HG02970 (cell line): ENCODE data around the gene SRSF8.
"Not testable (repeated sequence)": the region's sequence is repeated elsewhere in the genome, so short reads cannot be mapped to it uniquely, and the experiment has no call there.

Source experiments
- ATAC-seq: cut with Tn5 transposase; IDR thresholded peaks from one replicate; pipeline ENCODE4 v1.9.1; 2021; ENCODE audit warnings: mild to moderate bottlenecking, moderate library complexity, moderate number of reproducible peaks; ENCODE audit not compliant: unreplicated experiment, low FRiP score

SRSF8 gene, protein sequence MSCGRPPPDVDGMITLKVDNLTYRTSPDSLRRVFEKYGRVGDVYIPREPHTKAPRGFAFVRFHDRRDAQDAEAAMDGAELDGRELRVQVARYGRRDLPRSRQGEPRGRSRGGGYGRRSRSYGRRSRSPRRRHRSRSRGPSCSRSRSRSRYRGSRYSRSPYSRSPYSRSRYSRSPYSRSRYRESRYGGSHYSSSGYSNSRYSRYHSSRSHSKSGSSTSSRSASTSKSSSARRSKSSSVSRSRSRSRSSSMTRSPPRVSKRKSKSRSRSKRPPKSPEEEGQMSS

DNA sequence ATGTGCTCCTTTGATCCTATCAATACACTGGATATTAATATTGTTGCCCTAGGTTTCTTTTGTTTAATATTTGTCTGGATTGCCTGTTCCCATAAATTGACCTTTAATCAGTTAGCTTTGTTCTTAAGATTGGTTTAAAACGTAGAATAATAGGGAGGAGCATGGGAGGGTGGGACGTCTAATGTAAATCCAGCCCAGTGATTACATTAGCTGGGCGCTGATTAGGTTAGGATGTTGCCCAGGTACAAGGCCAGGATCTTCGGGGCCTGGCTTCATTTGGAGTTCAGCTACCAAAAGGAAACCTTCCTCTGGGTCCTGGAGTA lies at the start of gene SRSF8:
SRSF8 (plus strand) TSS at position 204 of the 323 bp plus-strand sequence. CDS start 308 bp downstream, outside the sequence.
- ATAC-seq = peak; percentile 22

DNA sequence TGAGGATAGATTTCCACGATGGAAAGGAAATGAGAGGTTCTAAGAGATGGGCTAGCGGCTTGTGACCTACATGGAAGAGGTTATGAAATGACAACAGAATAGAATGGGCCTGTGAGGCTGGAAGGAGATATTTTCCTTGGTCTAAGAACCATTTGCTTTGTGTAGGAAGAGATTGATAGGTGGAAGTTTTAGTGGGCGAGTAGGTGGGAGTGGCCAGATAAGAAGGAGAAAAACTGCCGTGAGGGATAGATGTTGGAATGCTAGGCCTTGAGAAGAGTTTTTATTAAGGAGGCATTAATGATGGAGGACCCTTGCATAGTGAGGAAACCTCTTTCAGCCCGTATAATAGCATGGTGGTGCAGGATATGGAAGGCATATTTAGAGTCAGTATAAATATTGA lies 45.3 kb upstream of the SRSF8 start:
- not testable (repeated sequence) for ATAC-seq

DNA sequence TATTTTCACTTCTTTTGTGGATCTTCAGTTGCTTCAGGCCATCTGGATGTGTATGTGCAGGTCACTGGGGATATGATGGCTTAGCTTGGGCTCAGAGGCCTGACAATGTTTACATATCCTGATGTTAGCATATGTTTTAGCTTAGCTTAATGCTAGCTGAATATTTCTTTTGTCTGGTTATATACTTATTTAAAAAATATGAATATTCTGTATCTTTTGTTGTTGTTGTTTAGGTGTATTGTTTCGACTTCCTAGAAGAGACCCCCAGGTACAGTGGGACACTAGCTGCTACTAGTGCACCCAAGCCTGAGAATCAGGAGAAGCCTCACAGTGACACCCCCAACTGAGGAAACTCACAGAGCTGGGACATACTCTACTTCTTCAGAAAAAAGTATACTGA lies 41.8 kb upstream of the SRSF8 start, which contains the start of gene KDM4E:
KDM4E (plus strand) TSS at position 301 of the 400 bp plus-strand sequence. CDS start 300 bp downstream, outside the sequence.
- ATAC-seq = no peak

DNA sequence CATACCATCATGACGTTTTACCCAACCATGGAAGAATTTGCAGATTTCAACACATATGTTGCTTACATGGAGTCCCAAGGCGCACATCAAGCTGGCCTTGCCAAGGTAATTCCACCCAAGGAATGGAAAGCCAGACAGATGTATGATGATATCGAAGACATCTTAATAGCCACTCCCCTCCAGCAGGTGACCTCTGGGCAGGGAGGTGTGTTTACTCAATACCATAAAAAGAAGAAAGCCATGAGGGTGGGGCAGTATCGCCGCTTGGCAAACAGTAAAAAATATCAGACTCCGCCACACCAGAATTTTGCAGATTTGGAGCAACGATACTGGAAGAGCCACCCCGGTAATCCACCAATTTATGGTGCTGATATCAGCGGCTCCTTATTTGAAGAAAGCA lies 41.1 kb upstream of the SRSF8 start:
- not testable (repeated sequence) for ATAC-seq

DNA sequence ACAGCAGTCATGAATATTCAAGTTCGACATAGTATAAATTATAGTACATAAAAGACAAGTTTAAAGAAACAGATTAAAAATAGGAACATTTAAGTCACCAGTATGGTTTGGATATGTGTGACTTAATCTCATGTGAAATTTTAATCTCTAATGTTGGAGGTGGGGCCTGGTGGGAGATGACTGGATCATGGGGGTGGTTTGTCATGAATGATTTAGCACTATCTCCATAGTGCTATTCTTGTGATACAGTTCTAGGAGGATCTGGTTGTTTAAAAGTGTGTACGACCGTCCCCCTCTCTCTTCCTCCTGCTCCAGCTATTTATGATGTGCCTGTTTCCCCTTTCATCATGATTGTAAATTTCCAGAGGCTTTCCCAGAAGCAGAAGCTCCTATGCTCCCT lies 38.4 kb upstream of the SRSF8 start:
- ATAC-seq = no peak

DNA sequence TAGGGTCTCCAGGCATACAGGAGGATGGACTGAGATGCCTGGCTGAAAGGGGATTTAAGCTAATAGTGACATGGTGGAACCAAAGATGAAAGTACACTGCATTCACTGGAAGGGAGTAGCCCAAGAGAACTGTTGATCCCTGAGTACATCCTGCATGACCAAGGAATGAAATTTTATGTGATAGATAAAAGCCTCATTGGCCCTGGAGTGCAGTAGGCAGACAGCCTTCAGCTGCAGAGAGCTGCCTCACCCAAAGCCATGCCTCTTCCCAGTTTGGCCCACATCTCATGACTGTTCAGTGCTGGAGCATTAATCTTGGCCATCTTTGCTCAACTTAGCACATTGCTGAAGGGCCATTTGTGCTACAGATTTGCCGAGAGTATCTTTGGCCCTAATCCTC lies 33.7 kb upstream of the SRSF8 start:
- no peak for ATAC-seq

DNA sequence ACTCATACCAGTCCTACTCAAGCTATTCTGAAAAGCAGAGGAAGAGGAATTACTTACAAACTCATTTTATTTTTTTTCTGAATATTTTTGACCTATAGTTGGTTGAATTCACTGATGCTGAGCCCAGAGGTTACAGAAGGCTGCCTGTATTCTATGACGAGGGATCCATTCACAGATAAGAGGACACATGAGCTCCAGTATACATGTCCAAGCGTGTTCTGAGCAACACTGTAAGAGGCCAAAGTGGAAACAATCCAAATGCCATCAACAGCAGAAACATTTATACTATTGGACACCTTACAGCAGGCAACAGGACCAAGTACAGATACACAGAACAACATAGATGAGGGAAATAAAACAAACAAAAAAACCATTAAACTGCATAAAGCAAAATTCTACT lies 31.4 kb upstream of the SRSF8 start:
- no peak for ATAC-seq

DNA sequence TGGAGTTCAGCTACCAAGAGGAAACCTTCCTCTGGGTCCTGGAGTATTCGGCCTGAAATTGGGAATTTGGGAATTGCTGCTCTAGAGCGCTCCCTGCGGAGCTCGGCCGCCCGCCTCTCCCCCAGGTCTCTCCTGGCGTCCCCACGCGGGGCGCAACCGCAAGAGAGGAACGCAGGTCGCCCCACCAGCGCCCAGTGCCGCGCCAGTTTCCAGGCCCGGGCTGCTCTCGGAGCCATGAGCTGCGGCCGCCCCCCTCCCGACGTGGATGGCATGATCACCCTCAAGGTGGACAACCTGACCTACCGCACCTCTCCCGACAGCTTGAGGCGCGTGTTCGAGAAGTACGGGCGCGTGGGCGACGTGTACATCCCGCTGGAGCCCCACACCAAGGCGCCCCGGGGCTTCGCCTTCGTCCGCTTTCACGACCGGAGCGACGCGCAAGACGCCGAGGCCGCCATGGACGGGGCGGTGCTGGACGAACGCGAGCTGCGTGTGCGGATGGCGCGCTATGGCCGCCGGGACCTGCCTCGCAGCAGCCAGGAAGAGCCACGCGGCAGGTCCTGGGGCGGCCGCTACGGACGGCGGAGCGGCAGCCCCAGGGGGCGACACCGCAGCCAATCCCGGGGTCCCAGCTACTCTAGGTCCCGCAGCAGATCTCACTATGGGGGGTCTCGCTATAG lies 29.2 kb upstream of the SRSF8 start:
- ATAC-seq = not testable (repeated sequence)

DNA sequence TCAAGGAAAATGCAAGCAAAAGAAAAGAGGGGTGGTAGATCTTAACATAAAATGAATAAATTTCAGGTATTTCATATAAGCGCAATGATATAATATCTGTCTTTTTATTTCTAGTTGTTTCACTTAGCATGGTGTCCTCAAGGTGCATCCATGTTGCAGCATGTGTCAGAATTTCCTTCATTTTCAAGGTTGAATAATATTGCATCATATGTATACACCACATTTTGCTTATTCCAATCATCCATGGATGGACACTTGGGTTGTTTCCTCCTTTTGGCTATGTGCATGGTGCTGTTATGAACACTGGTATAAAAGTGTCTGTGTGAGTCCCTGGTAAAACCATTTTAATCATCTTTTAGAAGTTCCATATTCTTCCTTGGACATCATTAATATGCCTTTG lies 24.5 kb upstream of the SRSF8 start:
- ATAC-seq = no peak

DNA sequence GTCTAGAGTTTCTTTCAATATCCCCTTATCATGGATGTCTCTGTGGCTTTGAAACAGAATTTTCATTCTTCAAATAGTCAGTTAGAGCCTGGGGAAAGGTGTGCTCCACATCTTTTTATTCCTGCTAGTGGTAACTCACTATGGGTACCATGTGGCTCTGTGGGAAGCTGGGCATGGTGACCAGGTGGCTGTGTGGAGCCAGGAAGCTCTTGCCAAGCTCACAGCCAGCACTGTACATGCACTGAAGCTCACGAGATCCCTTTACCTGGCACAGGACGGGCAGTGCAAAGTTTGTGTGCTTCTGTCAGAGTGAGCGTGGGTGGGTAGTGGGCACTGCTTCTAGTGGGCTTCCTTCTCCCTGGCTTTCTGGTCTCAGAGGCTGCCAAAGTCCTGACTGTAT lies 23.8 kb upstream of the SRSF8 start:
- ATAC-seq = no peak

DNA sequence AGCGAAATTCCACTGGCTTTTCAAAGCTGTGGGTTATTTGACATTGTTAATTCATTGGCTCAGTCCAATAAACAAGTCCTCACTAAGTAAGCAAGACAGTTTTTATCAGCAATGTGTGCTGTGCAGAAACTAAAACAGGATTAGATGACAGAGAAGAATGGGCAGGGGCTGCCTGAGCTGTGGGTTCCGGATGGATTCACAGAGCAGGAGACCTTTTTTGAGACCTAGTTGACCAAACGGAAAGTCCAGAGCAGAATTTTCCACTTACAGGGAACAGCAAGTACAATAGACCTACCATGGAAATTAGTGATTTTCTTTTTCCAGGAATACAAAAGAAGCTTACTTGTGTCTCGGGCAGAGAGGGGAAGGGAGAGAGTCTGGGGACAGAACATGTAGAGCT lies 22.7 kb upstream of the SRSF8 start:
- ATAC-seq = no peak

DNA sequence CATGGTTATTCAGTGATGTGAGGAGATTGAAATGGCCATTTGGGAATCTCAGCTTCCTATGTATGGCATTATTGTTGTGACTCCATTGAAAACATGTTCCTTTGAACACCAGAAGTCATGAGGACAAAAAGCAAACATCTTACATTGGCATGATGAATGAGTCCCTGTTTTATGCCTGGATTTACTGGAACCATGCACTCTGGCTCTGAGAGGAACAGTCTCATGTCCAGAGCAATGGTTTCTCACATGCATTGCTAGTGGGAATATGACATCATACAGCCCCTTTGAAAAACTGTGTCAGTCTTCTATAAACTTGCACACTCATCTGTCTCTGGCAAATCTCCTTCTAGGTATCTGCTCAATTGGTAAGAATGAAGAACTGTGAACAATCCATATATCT lies 20.9 kb upstream of the SRSF8 start:
- ATAC-seq = no peak

DNA sequence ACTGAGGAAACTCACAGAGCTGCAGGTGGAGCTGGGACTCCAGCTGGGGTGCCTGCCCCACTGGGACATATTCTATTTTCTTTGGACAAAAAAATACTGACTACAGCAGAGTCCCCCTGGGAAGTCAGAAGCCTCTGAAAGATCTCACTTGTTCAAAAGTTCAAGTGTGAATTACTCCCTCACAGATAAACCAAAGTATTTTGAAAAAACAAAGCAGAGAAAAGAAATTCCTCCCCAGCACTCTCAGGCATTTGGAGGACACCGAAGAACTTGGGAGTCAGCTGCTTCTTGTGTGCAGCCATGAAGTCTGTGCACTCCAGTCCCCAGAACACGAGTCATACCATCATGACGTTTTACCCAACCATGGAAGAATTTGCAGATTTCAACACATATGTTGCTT lies 17.6 kb upstream of the SRSF8 start, which contains the start of gene KDM4F:
KDM4F (plus strand) TSS at position 301 of the 400 bp plus-strand sequence.
- not testable (repeated sequence) for ATAC-seq

DNA sequence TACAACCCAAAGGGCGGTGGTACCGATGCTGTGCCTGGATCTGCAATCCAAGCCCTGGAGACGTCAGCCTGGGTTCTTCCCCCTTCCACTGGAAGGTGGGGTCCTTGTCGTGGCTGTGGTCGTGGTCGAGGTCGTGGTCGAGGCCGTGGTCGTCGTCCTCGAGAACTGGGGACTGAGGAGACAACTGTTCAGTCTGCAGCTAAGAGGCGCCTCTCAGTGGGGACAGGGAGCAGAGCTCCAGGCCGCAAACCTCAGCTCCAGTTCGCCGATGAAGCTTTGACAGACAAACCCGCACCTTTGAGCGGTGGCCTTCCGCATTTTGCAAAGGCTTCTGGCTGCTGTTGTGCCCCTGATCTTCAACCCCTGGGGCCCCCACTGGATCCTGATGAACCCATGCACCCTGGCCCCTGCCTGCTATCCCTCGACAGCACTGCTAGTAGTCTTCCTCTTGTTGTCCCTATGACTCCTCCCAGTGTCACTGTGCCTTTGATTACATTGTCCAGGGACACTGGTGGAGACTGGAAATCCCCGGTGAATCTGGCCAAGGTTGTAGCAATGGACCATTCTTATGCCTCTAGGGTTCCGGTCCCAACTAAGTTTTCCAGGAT lies 16.0 kb upstream of the SRSF8 start:
- ATAC-seq = no peak

DNA sequence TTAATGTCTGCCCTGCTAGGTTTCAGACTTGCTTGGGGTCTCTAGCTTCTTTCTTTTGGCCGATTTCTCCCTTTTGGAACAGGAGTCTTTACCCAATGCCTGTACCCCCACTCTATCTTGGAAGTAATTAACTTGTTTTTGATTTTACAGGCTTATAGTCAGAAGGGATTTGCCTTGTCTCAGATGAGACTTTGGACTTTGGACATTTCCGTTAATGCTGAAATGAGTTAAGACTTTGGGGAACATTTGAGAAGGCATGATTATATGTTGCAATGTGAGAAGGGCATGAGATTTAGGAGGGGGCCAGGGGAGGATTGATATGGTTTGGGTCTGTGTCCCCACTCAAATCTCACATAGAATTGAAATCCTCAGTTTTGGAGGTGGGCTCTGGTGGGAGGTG lies 12.4 kb upstream of the SRSF8 start:
- ATAC-seq = no peak

DNA sequence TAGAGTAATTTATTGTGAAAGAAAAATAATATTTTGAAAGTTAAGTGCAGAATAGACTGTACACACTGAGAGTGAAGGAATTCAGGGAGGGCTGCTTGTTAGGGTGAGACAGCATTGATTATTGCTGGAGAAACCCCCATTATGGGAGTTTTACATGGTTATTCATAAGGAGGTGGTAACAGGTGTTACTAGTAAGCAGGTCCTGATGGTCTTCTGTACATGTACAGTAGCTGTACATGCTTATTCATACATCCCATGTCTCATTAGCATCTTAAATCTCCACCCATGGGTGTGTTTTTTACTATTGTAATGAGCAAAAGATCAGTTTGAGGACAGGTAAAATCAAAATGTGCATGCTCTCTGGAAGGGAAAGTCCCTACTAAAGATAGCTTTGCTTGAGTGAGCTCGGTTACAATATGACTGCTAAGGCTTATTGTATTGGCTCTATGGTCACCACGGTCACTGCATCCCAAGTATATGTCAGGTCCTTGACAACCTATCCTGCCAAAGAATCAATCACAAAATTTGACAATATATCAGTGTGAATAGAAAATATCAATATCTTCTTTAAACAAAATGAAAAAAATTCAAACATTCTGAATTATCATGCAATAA lies 11.3 kb upstream of the SRSF8 start:
- no peak for ATAC-seq

DNA sequence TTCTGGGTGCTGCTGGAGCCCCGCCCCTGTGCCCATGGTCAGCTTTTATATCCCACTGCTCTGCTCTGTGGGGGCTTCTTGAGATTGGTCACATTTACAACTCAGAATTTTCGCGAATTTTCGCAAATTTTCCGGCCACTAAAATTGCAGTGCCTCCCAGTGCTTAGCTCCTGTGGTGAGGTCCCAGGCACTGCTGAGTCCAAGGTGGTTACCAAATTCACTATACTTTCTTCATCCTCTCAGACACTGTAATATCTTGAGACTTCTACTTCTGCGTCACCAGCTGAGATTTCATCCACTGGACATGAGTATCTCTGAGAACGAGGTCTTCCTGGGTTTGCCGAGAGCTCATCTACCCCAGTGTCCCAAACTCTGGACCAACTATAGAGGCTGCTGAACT lies 8.8 kb upstream of the SRSF8 start:
- ATAC-seq = no peak

DNA sequence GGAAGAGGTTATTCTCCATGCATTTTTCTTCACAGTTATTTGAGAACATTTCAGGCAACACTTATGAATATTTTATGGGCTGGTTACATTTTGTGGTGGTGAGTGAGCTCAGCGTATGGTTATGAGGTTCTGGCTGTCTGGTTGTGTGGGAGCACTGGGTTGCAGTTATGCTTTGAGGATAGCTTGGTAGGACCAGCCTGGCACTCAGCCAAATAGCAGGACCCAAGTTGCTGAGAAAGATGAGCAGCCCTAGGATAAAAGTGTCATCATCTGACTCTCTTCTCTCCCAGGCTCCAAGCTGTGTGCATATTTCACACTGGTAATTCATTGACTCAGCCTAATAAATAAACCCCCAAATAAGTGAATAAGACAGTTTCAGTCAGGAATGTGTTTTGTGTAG lies 8.1 kb upstream of the SRSF8 start:
- no peak for ATAC-seq

DNA sequence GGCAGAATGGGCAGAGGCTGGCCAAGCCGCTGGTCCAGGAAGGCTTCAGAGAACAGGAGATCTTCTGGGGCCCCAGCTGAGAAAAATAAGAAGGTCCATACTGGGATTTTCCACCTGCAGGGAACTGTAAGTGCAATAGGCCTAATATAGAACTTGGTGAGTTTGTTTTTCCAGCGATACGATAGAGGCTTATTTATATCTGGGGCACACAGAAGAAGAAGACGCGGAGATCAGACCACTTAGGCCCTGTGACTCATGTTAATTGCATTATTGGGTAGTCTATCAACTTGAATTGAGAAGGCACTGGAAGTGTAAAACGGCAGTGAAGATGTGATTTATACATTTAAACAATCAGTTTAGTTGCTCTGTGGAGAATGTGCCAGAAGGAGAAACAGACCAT lies 7.7 kb upstream of the SRSF8 start:
- no peak for ATAC-seq

DNA sequence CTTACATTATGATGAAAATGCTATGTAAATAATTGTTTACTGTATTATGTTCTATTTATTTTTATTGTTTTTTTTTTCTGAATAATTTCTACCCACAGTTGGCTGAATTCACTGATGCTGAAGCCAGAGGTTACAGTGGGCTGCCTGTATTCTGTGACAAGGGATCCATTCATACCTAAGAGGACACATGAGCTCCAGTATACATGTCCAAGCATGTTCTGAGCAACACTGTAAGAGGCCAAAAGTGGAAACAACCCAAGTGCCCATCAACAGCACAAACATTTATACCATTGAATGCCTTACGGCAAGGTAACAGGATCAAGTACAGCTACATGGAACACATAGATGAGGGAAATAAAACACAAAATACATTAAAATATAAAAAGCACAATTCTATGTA lies 1.4 kb upstream of the SRSF8 start:
- no peak for ATAC-seq
